Stomach (tissue), 9 donors: ENCODE data around the gene CALN1. TPM values are rescaled to one million over a fixed set of nuclear protein-coding genes. Genes with fewer than 3 reads are reported as not detected.

Experiments used
- DNase-seq, 2 donors: peaks; one replicate each; pipeline versions ENCODE4 v3.0.0 to v3.0.0-alpha.2; 2013 to 2019
- H3K27ac ChIP-seq, 5 donors: fragments of 200-600 bp in 4 of 5; sonication (generic) in 4 of 5; one replicate each; pipeline ENCODE4 v1.5.1; 2013 to 2019; ENCODE audit warnings: mild to moderate bottlenecking in 1 of 5, moderate library complexity in 1 of 5
- H3K27me3 ChIP-seq, 3 donors: fragments of 200-600 bp; sonication (generic); one replicate each; pipeline ENCODE4 v1.5.1; 2017 to 2019; ENCODE audit warnings: mixed run types in 1 of 3
- H3K36me3 ChIP-seq, 4 donors: fragments of 200-600 bp; sonication (generic); 1 replicate in 3 of 4; 2 replicates in 1 of 4; pipeline ENCODE4 v1.5.1; 2016 to 2019
- H3K4me1 ChIP-seq, 4 donors: fragments of 200-600 bp; sonication (generic); one replicate each; pipeline ENCODE4 v1.5.1; 2016 to 2019
- H3K4me3 ChIP-seq, 4 donors: fragments of 200-600 bp; sonication (generic) in 3 of 4; one replicate each; pipeline ENCODE4 v1.5.1; 2016 to 2019; ENCODE audit warnings: mild to moderate bottlenecking in 1 of 4
- H3K9me3 ChIP-seq, 4 donors: fragments of 200-600 bp; sonication (generic); one replicate each; pipeline ENCODE4 v1.5.1; 2016 to 2019
- EP300 ChIP-seq: sonication (generic); formaldehyde crosslinking; IDR thresholded peaks from one replicate; pipeline ENCODE4 v1.6.1; 2017; ENCODE audit warnings: antibody characterized with exemption
- POLR2A ChIP-seq, 4 donors: fragments of 450-650 bp; IDR thresholded peaks; one replicate each; pipeline ENCODE4 v1.6.1; 2016; ENCODE audit warnings: antibody characterized with exemption in 4 of 4, control low read depth in 2 of 4, mild to moderate bottlenecking in 1 of 4, moderate library complexity in 1 of 4
- POLR2AphosphoS5 ChIP-seq, 3 donors: sonication (generic); formaldehyde crosslinking; IDR thresholded peaks; one replicate each; pipeline ENCODE4 v1.6.1; 2016; ENCODE audit warnings: antibody characterized with exemption in 3 of 3
- WGBS, 5 donors: extraction: QIAGEN DNeasy Blood & Tissue Kit in 3 of 5; methylation state at CpG; one replicate each; pipeline versions ENCODE4 v1.1.5 to v1.1.7; 2013 to 2018; 5-methylcytosine and 5-hydroxymethylcytosine counted together
- intact Hi-C: fragments of 100-400 bp; cut with DNase I; formaldehyde crosslinking; loops from one replicate; pipeline ENCODE4 v1.15.1; 2023; ENCODE audit warnings: low total_unique reads
- polyA plus RNA-seq, 3 donors: library from polyadenylated mRNA; stranded (reverse); fragments of 200-250 nt; gene quantifications; one replicate each; pipeline ENCODE4 v1.2.3, GENCODE V29; 2013
- total RNA-seq, 5 donors: library from RNA; depleted of rRNA; stranded (reverse); fragments of >200 nt; gene quantifications; one replicate each; pipeline versions ENCODE4 v1.1.0 to v1.2.3, GENCODE V29; 2014 to 2016
- TF ChIP-seq, protein P1 (sequence below), 7 experiments: fragments of 450-650 bp in 4 of 7; fragments of 200-600 bp in 3 of 7; sonication (generic) in 3 of 7; IDR thresholded peaks; one replicate each; pipeline ENCODE4 v1.5.1; 2016 to 2019; ENCODE audit warnings: antibody characterized with exemption in 7 of 7, control low read depth in 2 of 7, mild to moderate bottlenecking in 1 of 7
- donor health status: healthy with polysubstance abuse.
- donor health status: Bipolar disorder and iron deficiency.
- donor health status: healthy.

Gene CALN1
- total and polyA plus RNA-seq, 8 donors, result under 0.01 to 51.9 (median 0.37) TPM; not detected in 5

DNA sequence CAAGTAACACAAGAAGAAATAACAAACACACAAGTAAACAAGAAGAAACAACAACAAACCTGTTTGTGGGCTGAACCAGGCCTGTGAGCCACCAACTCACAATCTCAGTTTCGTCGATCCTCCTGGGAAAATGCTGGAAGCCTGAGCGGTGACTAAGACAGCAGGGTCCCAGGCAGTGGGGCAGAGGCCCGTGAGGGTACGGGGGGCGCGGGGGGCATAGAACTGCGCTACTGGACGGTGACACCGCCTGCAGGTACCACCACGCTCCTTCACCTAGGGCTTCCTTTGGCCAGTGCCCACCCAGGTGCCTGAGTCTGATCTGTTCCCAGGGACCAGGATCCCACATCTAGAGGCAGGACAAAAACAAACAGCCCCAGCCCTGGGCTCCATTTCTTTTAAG lies 3.4 kb upstream of the CALN1 start:
- Histone ChIP-seq H3K27ac (no peak overlapping the region), H3K4me3 (no peak overlapping the region), H3K36me3 (no peaks in the 10 kb centered on the region), H3K27me3 (no peaks in the 10 kb centered on the region), H3K4me1 (no peaks in the 10 kb centered on the region), H3K9me3 (peaks cover 0 to 31% (median 19%) of the 10 kb centered on the region in 4 donors)
- intact Hi-C loops, result no loop called here
- 93 to 96% (median 95%) methylated on average over 11 of the region's 11 CpGs for WGBS, 5 donors
- no peak for TF ChIP-seq POLR2AphosphoS5 (IDR thresholded peaks at IDR 0.05)
- TF ChIP-seq POLR2A (IDR thresholded peaks at IDR 0.05), result no peak
- TF ChIP-seq EP300, result no peak
- TF ChIP-seq, protein P1, sequence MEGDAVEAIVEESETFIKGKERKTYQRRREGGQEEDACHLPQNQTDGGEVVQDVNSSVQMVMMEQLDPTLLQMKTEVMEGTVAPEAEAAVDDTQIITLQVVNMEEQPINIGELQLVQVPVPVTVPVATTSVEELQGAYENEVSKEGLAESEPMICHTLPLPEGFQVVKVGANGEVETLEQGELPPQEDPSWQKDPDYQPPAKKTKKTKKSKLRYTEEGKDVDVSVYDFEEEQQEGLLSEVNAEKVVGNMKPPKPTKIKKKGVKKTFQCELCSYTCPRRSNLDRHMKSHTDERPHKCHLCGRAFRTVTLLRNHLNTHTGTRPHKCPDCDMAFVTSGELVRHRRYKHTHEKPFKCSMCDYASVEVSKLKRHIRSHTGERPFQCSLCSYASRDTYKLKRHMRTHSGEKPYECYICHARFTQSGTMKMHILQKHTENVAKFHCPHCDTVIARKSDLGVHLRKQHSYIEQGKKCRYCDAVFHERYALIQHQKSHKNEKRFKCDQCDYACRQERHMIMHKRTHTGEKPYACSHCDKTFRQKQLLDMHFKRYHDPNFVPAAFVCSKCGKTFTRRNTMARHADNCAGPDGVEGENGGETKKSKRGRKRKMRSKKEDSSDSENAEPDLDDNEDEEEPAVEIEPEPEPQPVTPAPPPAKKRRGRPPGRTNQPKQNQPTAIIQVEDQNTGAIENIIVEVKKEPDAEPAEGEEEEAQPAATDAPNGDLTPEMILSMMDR (IDR thresholded peaks at IDR 0.05), result no peak
- no peak for DNase-seq

DNA sequence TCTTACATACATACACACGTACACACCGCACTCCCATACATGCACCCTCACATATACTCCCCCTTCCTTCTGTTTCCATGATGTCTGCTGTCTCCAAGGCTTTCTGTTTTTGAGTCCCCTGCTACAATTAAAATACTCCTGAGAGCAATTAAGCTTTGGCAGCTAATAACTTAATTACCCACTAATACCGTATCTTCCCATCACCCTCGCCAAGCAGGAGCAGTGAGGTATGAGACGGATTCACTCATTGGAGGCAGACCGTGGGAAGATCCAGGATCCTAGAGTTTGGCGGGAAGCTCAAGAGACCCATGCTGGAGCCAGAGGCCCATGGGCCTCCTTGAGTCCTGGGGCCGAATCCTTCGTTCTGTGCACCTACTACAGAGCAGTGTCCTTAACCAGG lies 1.7 kb upstream of the CALN1 start:
- WGBS, 5 donors, result 90 to 94% (median 92%) methylated on average over 9 of the region's 9 CpGs
- intact Hi-C loops, result no loop called here
- Histone ChIP-seq H3K36me3 (no peaks in the 10 kb centered on the region), H3K9me3 (peaks cover 0 to 16% (median 7%) of the 10 kb centered on the region in 4 donors), H3K27me3 (no peaks in the 10 kb centered on the region), H3K4me1 (no peaks in the 10 kb centered on the region), H3K27ac (no peak overlapping the region), H3K4me3 (no peak overlapping the region)
- no peak for DNase-seq
- no peak for TF ChIP-seq POLR2AphosphoS5 (IDR thresholded peaks at IDR 0.05)
- TF ChIP-seq, protein P1 (IDR thresholded peaks at IDR 0.05), result no peak
- TF ChIP-seq EP300, result no peak

DNA sequence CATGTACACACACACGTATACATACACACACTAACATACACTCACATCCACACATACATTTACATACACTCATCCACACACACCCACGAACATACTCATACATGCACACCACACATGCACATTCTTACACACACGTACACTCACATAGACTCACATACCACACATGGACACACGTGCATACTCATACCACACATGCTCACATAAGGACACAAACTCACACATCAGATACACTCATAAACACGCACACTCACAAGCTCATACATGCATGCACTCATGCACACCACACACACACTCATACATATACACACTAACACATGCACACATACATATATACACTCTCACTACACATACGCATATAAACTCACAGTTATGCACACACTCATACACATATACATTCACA lies 1.2 kb upstream of the CALN1 start:
- intact Hi-C loops, result no loop called here
- DNase-seq, result no peak
- H3K9me3 ChIP-seq, result peaks cover 0 to 11% (median 4%) of the 10 kb centered on the region in 4 donors
- 91 to 95% (median 92%) methylated on average over 6 of the region's 6 CpGs for WGBS, 5 donors
- no peak overlapping the region for H3K27ac ChIP-seq
- TF ChIP-seq EP300 (no peak), POLR2A (IDR thresholded peaks at IDR 0.05) (no peak), POLR2AphosphoS5 (IDR thresholded peaks at IDR 0.05) (no peak)
- TF ChIP-seq, protein P1 (IDR thresholded peaks at IDR 0.05), result no peak
- H3K4me3 ChIP-seq, result no peak overlapping the region
- no peaks in the 10 kb centered on the region for H3K36me3 ChIP-seq
- no peaks in the 10 kb centered on the region for H3K27me3 ChIP-seq
- H3K4me1 ChIP-seq, result no peaks in the 10 kb centered on the region

DNA sequence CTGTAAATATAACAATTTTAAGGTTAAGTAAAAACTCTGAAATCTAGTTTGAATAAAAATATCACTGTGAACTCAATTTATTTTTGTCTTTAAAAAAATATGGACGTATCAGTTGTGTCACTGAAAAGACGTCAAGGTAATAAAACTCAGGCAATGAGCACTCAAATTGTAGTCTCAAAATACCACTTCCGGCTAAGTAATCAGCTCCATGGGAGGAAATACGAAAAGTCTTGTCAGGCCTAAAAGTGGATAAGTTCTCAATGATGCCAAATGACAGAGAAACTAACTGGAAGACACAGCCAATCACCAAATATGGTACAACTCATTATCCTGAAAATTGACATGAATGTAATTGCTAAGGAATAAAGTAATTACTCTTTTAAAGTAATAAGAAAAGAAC lies 719 bp downstream of the CALN1 start:
- no peak overlapping the region for H3K27ac ChIP-seq
- peaks cover 0 to 11% (median 3%) of the 10 kb centered on the region in 4 donors for H3K9me3 ChIP-seq
- WGBS, 5 donors, result 81 to 86% (median 84%) methylated on average over 4 of the region's 4 CpGs
- H3K27me3 ChIP-seq, result no peaks in the 10 kb centered on the region
- TF ChIP-seq POLR2A (IDR thresholded peaks at IDR 0.05) (no peak), POLR2AphosphoS5 (IDR thresholded peaks at IDR 0.05) (no peak), EP300 (no peak)
- TF ChIP-seq, protein P1 (IDR thresholded peaks at IDR 0.05), result no peak
- H3K36me3 ChIP-seq, result no peaks in the 10 kb centered on the region
- DNase-seq, result no peak
- intact Hi-C loops, result no loop called here
- no peak overlapping the region for H3K4me3 ChIP-seq
- no peaks in the 10 kb centered on the region for H3K4me1 ChIP-seq
